ENCODE measurements around the gene FBXO38. TPM values are rescaled to one million over a fixed set of nuclear protein-coding genes. Genes with fewer than 3 reads are reported as not detected.

FBXO38 gene
- total RNA-seq, 4 donors from 2014 or later: 29.4 to 81.3 (median 48.7) TPM

GRCh38 chr5:148384380-148384737 lies 601 bp downstream of the FBXO38 start:
- intact Hi-C loops (cut with DNase I; ENCODE audit: low total_unique reads): no loop called here
- no peaks in the 10 kb centered on the region for H3K9me3 ChIP-seq
- no peaks in the 10 kb centered on the region for H3K36me3 ChIP-seq
- TF ChIP-seq CTCF (IDR thresholded peaks at IDR 0.05) (no peak), POLR2A (IDR thresholded peaks at IDR 0.05) (no peak)
- H3K4me3 ChIP-seq: peak overlapping the region; percentile 91 to 94
- peak overlapping the region; percentile 82 to 94 for H3K27ac ChIP-seq
- DNase-seq: peak in 1 of 2 donors; percentile 14
- no peaks in the 10 kb centered on the region for H3K4me1 ChIP-seq
- H3K27me3 ChIP-seq: no peaks in the 10 kb centered on the region

DNA sequence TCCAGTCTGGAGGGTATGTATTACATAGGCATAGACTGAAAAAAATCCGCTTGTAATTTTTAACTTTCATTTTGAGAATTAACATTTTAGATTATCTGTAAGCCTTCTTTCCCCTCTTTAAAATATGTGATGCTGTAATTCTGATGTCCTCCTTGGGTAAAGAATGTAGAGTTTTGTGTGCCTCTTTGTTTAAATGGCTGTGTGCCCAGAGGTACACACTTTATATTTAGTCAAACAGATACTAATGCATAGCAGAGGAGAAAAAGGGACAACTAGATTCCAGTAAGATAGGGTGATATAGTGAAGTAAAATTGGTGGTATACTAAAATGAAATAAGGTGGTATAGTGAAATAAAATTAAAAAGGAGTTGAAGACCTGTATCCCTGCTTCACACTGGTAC lies 1.3 kb downstream of the FBXO38 start:
- intact Hi-C loops (cut with DNase I; ENCODE audit: low total_unique reads): no loop called here
- no peak overlapping the region for H3K27ac ChIP-seq
- no peak for TF ChIP-seq CTCF (IDR thresholded peaks at IDR 0.05)
- TF ChIP-seq POLR2A (IDR thresholded peaks at IDR 0.05): no peak
- DNase-seq: no peak
- no peaks in the 10 kb centered on the region for H3K9me3 ChIP-seq
- no peaks in the 10 kb centered on the region for H3K36me3 ChIP-seq
- no peaks in the 10 kb centered on the region for H3K4me1 ChIP-seq
- peak overlapping the region in 1 of 2 donors; percentile 91 for H3K4me3 ChIP-seq
- no peaks in the 10 kb centered on the region for H3K27me3 ChIP-seq

- Histone ChIP-seq H3K4me3 (no peak overlapping the region), H3K4me1 (no peaks in the 10 kb centered on the region), H3K36me3 (no peaks in the 10 kb centered on the region), H3K9me3 (no peaks in the 10 kb centered on the region), H3K27me3 (no peaks in the 10 kb centered on the region), H3K27ac (no peak overlapping the region)
- no peak for DNase-seq
- TF ChIP-seq POLR2A (IDR thresholded peaks at IDR 0.05): no peak
- no peak for TF ChIP-seq CTCF (IDR thresholded peaks at IDR 0.05)
- intact Hi-C loops (cut with DNase I; ENCODE audit: low total_unique reads): no loop called here
Measured at GRCh38 chr5:148386041-148386440, 2.3 kb downstream of the FBXO38 start.

DNA sequence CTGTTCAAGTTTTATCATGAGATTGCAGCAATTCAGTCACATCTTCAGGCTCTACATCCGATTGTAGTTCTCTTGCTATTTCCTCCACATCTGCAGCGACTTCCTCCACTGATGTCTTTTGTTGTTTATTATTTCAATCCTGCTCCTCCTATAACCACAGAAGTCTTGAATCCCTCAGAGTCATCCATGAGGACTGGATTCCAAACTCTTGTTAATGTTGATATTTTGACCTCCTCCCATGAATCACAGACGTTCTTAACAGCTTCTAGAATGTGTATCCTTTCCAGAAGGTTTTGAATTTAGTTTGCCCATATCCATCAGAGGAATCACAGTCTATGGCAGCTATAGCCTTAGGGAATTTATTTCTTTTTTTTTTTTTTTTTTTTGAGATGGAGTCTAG lies 3.6 kb downstream of the FBXO38 start:
- no peaks in the 10 kb centered on the region for H3K9me3 ChIP-seq
- DNase-seq: no peak
- H3K27ac ChIP-seq: no peak overlapping the region
- no peaks in the 10 kb centered on the region for H3K36me3 ChIP-seq
- no peaks in the 10 kb centered on the region for H3K4me1 ChIP-seq
- H3K27me3 ChIP-seq: no peaks in the 10 kb centered on the region
- no peak overlapping the region for H3K4me3 ChIP-seq
- TF ChIP-seq CTCF (IDR thresholded peaks at IDR 0.05) (no peak), POLR2A (IDR thresholded peaks at IDR 0.05) (no peak)
- intact Hi-C loops (cut with DNase I; ENCODE audit: low total_unique reads): no loop called here

DNA sequence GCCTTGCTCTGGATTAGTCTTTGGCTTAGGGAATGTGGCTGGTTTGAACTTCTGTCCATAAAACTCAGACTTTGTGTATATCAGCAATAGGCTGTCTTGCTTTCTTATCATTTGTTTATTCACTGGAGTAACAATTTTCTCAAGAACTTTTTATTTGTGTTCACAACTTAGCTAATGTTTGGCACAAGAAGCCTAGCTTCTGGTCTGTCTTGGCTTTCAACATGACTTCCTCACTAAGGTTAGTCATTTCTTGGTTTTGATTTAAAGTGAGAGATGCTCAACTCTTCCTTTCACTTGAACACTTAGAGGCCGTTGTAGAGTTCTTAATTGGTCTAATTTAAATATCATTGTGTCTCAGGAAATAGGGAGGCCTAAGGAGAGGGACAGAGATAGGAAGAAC lies 4.9 kb downstream of the FBXO38 start:
- Histone ChIP-seq H3K4me1 (no peaks in the 10 kb centered on the region), H3K9me3 (no peaks in the 10 kb centered on the region), H3K4me3 (no peak overlapping the region), H3K36me3 (no peaks in the 10 kb centered on the region), H3K27me3 (no peaks in the 10 kb centered on the region), H3K27ac (no peak overlapping the region)
- intact Hi-C loops (cut with DNase I; ENCODE audit: low total_unique reads): no loop called here
- no peak for TF ChIP-seq POLR2A (IDR thresholded peaks at IDR 0.05)
- TF ChIP-seq CTCF (IDR thresholded peaks at IDR 0.05): no peak
- DNase-seq: no peak
